PC-3 (cell line): ENCODE data around the gene REEP6. TPM values are rescaled to one million over a fixed set of nuclear protein-coding genes. Genes with fewer than 3 reads are reported as not detected.
A peak's percentile ranks its signal among the peaks of the same experiment; 100 is the strongest.

ENCODE experiments used
- ATAC-seq: fragments of 200-7000 bp; cut with Tn5 transposase; 2 replicates; pipeline ENCODE4 v1.9.1; 2020; ENCODE audit warnings: mild to moderate bottlenecking, moderate library complexity
- BruUV-seq: library from RNA; stranded (reverse); fragments of 400-500 nt; replicated peaks from 2 replicates; lab custom pipeline; 2021; lab: Mats Ljungman, UMichigan
- CTCF ChIA-PET: fragments of 300-600 bp; sonication (Branson Sonifier 250); formaldehyde crosslinking; loops from one replicate; lab custom pipeline; 2022; ENCODE audit warnings: antibody characterized with exemption; lab: Charles Lee
- POLR2A ChIA-PET: fragments of 300-600 bp; sonication (Branson Sonifier 250); formaldehyde crosslinking; loops from one replicate; lab custom pipeline; 2022; ENCODE audit warnings: antibody characterized with exemption; ENCODE audit not compliant: unreplicated experiment; lab: Charles Lee
- DNase-seq: peaks from one replicate; pipeline ENCODE4 v3.0.0-alpha.2; 2015
- H2AFZ ChIP-seq: fragments of 300-600 bp; sonication (generic); 2 replicates; pipeline ENCODE4 v1.6.0; 2016; ENCODE audit warnings: antibody characterized with exemption, low read length
- H3F3A ChIP-seq: fragments of 300-600 bp; sonication (generic); one replicate; pipeline ENCODE4 v1.6.0; 2017; ENCODE audit warnings: antibody characterized with exemption, low read length, control low read depth, mild to moderate bottlenecking; ENCODE audit not compliant: unreplicated experiment
- H3K27ac ChIP-seq: fragments of 300-600 bp; sonication (generic); 2 replicates; pipeline ENCODE4 v1.5.1; 2016; ENCODE audit warnings: mild to moderate bottlenecking, low read length
- H3K27me3 ChIP-seq: fragments of 300-600 bp; sonication (generic); 2 replicates; pipeline ENCODE4 v1.6.1; 2016; ENCODE audit warnings: low read length, mixed read lengths
- H3K36me3 ChIP-seq: fragments of 300-600 bp; sonication (generic); 2 replicates; pipeline ENCODE4 v1.6.1; 2016; ENCODE audit warnings: low read depth, mixed run types, low read length, mixed read lengths
- H3K4me1 ChIP-seq: fragments of 300-600 bp; sonication (generic); 2 replicates; pipeline ENCODE4 v1.5.1; 2016; ENCODE audit warnings: low read length; ENCODE audit not compliant: insufficient read depth
- H3K4me2 ChIP-seq: fragments of 300-600 bp; sonication (generic); 2 replicates; pipeline ENCODE4 v1.6.0; 2016; ENCODE audit warnings: low read length
- H3K4me3 ChIP-seq: fragments of 300-600 bp; sonication (generic); 2 replicates; pipeline ENCODE4 v1.5.1; 2016; ENCODE audit warnings: mild to moderate bottlenecking, low read length, mixed read lengths
- H3K79me2 ChIP-seq: fragments of 300-600 bp; sonication (generic); 2 replicates; pipeline ENCODE4 v1.6.1; 2017; ENCODE audit warnings: low read length, mixed read lengths
- H3K9ac ChIP-seq: fragments of 300-600 bp; sonication (generic); 2 replicates; pipeline ENCODE4 v1.6.0; 2016; ENCODE audit warnings: mild to moderate bottlenecking, low read length
- H3K9me2 ChIP-seq: fragments of 300-600 bp; sonication (generic); replicated peaks from 2 replicates; pipeline ENCODE4 v1.6.1; 2016; ENCODE audit warnings: mixed run types, low read length, mixed read lengths
- H3K9me3 ChIP-seq: fragments of 300-600 bp; sonication (generic); 2 replicates; pipeline ENCODE4 v1.6.1; 2016; ENCODE audit warnings: low read length, mixed read lengths
- H4K20me1 ChIP-seq: fragments of 300-600 bp; sonication (generic); 2 replicates; pipeline ENCODE4 v1.6.1; 2016; ENCODE audit warnings: low read length, mixed read lengths
- CTCF ChIP-seq: fragments of 300-600 bp; sonication (generic); conservative IDR thresholded peaks from 2 replicates; pipeline ENCODE4 v1.5.1; 2017; ENCODE audit warnings: antibody characterized with exemption, low read depth, mild to moderate bottlenecking, low read length
- EZH2 ChIP-seq: fragments of 300-600 bp; sonication (generic); IDR thresholded peaks from one replicate; pipeline ENCODE4 v1.6.1; 2017; ENCODE audit warnings: antibody characterized with exemption, mild to moderate bottlenecking, low read length; ENCODE audit not compliant: unreplicated experiment
- EZH2phosphoT487 ChIP-seq: fragments of 300-600 bp; sonication (generic); IDR thresholded peaks from 2 replicates; pipeline ENCODE4 v1.6.1; 2018; ENCODE audit warnings: mild to moderate bottlenecking, antibody characterized with exemption, low read length, borderline replicate concordance
- intact Hi-C: fragments of 100-400 bp; cut with micrococcal nuclease; formaldehyde crosslinking; loops from 2 replicates; pipeline ENCODE4 v1.9.0; 2023
- total RNA-seq: library from RNA; depleted of rRNA; stranded (reverse); fragments of >200 nt; gene quantifications from 2 replicates; pipeline ENCODE4 v1.2.3, GENCODE V29; 2014

REEP6 gene
- total RNA-seq, 1 experiment from 2014 or later: 27.2 TPM

GRCh38 chr19:1511318-1512317 is 20.6 kb downstream of the REEP6 start:
- TF ChIP-seq CTCF (no peak), EZH2 (no peak), EZH2phosphoT487 (no peak)
- no peaks in the 10 kb centered on the region for H3K27me3 ChIP-seq
- no peaks in the 10 kb centered on the region for H3F3A ChIP-seq
- no TSS peak for BruUV-seq
- ATAC-seq: no peak
- H3K79me2 ChIP-seq: peaks cover 3% of the 10 kb centered on the region; the same call in 1 of the 2 replicates
- no peaks in the 10 kb centered on the region for H3K36me3 ChIP-seq
- H3K4me1 ChIP-seq: peaks cover 3% of the 10 kb centered on the region; the same call in 1 of the 2 replicates
- H3K9ac ChIP-seq: no peak overlapping the region
- intact Hi-C loops: no loop called here
- H3K4me3 ChIP-seq: no peak overlapping the region
- H4K20me1 ChIP-seq: no peaks in the 10 kb centered on the region
- H3K9me3 ChIP-seq: no peaks in the 10 kb centered on the region
- POLR2A ChIA-PET: no interaction called here
- H3K27ac ChIP-seq: no peak overlapping the region
- H3K4me2 ChIP-seq: peak overlapping the region; percentile 85; the same call in 1 of the 2 replicates
- no peak for DNase-seq
- CTCF ChIA-PET: no interaction called here
- no peaks in the 10 kb centered on the region for H3K9me2 ChIP-seq
- H2AFZ ChIP-seq: no peak overlapping the region

- Histone ChIP-seq H3K79me2 (peaks cover 3% of the 10 kb centered on the region; the same call in 1 of the 2 replicates), H3K9ac (peak within 1 kb of the TSS; percentile 52), H3K4me1 (peaks cover 3% of the 10 kb centered on the region; the same call in 1 of the 2 replicates), H3K36me3 (no peaks in the 10 kb centered on the region), H3K27ac (no peak within 1 kb of the TSS), H3K4me2 (peak within 1 kb of the TSS; percentile 85), H3K9me2 (no peaks in the 10 kb centered on the region), H3K27me3 (no peaks in the 10 kb centered on the region), H3K4me3 (peak within 1 kb of the TSS; percentile 70), H4K20me1 (no peaks in the 10 kb centered on the region), H3F3A (no peaks in the 10 kb centered on the region), H2AFZ (peak within 1 kb of the TSS; percentile 30; the same call in 1 of the 2 replicates), H3K9me3 (no peaks in the 10 kb centered on the region)
- ChIA-PET POLR2A (no interaction called here), CTCF (no interaction called here)
- TF ChIP-seq CTCF: no peak
- no peak for TF ChIP-seq EZH2
- no peak for TF ChIP-seq EZH2phosphoT487
- intact Hi-C loops: no loop called here
- ATAC-seq (peak; percentile 78), DNase-seq (peak; percentile 59)
- BruUV-seq: no TSS peak
Observed at GRCh38 chr19:1512671-1513498, 21.9 kb downstream of the REEP6 start, which contains the start of gene ADAMTSL5. ADAMTSL5 (minus strand) TSS chr19:1513019; CDS start chr19:1510943, 2,076 bp downstream.
